Measurements from ENCODE around the gene MRGPRF. TPM values are rescaled to one million over a fixed set of nuclear protein-coding genes. Genes with fewer than 3 reads are reported as not detected.

Gene MRGPRF
- total and polyA plus RNA-seq, 2 of the 8 experiments (the other 6 are each of a cell fraction or from before 2014, with no cell fraction given): 7.5 to 11.0 TPM

- 88% methylated on average over 25 of the region's 25 CpGs; no CpG with 5 or more reads in 1 of the 2 experiments for WGBS, 2 experiments (ENCODE audit: extremely low coverage in 1 of 2, insufficient coverage in 1 of 2, insufficient read length in 1 of 2, insufficient replicate concordance in 2 of 2, low coverage in 1 of 2, low lambda C conversion rate in 2 of 2, missing lambda C conversion rate in 1 of 2)
- H3K36me3 ChIP-seq (ENCODE audit: control insufficient read depth in 2 of 4, insufficient read depth in 4 of 4, low read length in 3 of 4): peaks cover 0 to 8% (median 3%) of the 10 kb centered on the region in 4 experiments; a peak in 4 of 8 replicates
- CTCF ChIA-PET (ENCODE audit: partially characterized antibody): interaction anchor here (2.2 kb wide), 1 partner anchor 65 kb away, joined by 5 read pairs; no protein-coding TSS in a partner anchor
Measured at GRCh38 chr11:69060806-69061712, 48.0 kb upstream of the MRGPRF start.

More at GRCh38 chr11:69060806-69061712, 48.0 kb upstream of the MRGPRF start:
- H3K18ac ChIP-seq (ENCODE audit: extremely low read depth, low read length): no peak overlapping the region
- H3K9me3 ChIP-seq (ENCODE audit: insufficient read depth in 2 of 2, low read depth in 1 of 2, low read length in 1 of 2): no peaks in the 10 kb centered on the region
- no peak overlapping the region for H3K14ac ChIP-seq (ENCODE audit: insufficient read length)
- H2BK12ac ChIP-seq (ENCODE audit: low read depth, low read length): no peak overlapping the region
- POLR2A ChIA-PET (ENCODE audit: partially characterized antibody): interaction anchor here (1.3 to 1.7 kb wide), 3 partner anchors 9 to 33 kb away, joined by 3 to 4 read pairs (median 3); no protein-coding TSS in a partner anchor
- FAIRE-seq (no peak), DNase-seq (ENCODE audit: low read depth in 1 of 2, low spot score in 2 of 2) (no peak)
- H4K5ac ChIP-seq (ENCODE audit: insufficient read length, low read depth, low read length): no peak overlapping the region
- H3K79me2 ChIP-seq (ENCODE audit: control insufficient read depth in 1 of 2, insufficient read depth in 2 of 2, low read length in 2 of 2): no peaks in the 10 kb centered on the region; a peak in 1 of 4 replicates
- H3K4ac ChIP-seq (replicated peaks; ENCODE audit: insufficient read length, low read depth, low read length): no peak overlapping the region
- no peak overlapping the region for H2BK5ac ChIP-seq (ENCODE audit: low read depth, low read length)
- TF ChIP-seq RAD21 (IDR thresholded peaks at IDR 0.05 in 1 of 2, conservative IDR thresholded peaks at IDR 0.05 in 1 of 2; ENCODE audit: low read depth in 2 of 2, low read length in 2 of 2) (no peak; a peak in 1 of 4 replicates), CTCF (IDR thresholded peaks at IDR 0.05; ENCODE audit: control extremely low read depth in 1 of 3, insufficient read depth in 1 of 3, low read depth in 1 of 3, low read length in 3 of 3) (peak in 1 of 3 experiments; percentile 8; a peak in 1 of 4 replicates)
- no peak overlapping the region for H2BK120ac ChIP-seq (replicated peaks; ENCODE audit: low read depth, low read length)
- no peak overlapping the region for H4K91ac ChIP-seq (replicated peaks; ENCODE audit: insufficient read length, low read length)
- no peak overlapping the region for H3K4me2 ChIP-seq (ENCODE audit: insufficient read depth in 1 of 2, low read depth in 2 of 2, low read length in 2 of 2)
- H2AFZ ChIP-seq (ENCODE audit: low read length): no peak overlapping the region
- H3K27me3 ChIP-seq (replicated peaks in 1 of 4; ENCODE audit: control insufficient read depth in 3 of 4, extremely low read depth in 1 of 4, insufficient read depth in 3 of 4, low read length in 3 of 4): no peaks in the 10 kb centered on the region
- H3K23ac ChIP-seq (ENCODE audit: insufficient read length): no peak overlapping the region
- H3K4me1 ChIP-seq (replicated peaks in 1 of 4; ENCODE audit: control insufficient read depth in 3 of 4, insufficient read depth in 4 of 4, low read length in 3 of 4): no peaks in the 10 kb centered on the region; a peak in 1 of 7 replicates
- H3K27ac ChIP-seq (ENCODE audit: low read depth, low read length): no peak overlapping the region
- no peak overlapping the region for H2AK5ac ChIP-seq (ENCODE audit: low read depth, low read length)
- peaks cover 17% of the 10 kb centered on the region for H3K79me1 ChIP-seq (ENCODE audit: low read depth, low read length)
- no peak overlapping the region for H3K56ac ChIP-seq (replicated peaks; ENCODE audit: insufficient read length, low read depth, low read length)
- peaks cover 2 to 35% of the 10 kb centered on the region in 2 experiments for H4K20me1 ChIP-seq (replicated peaks in 1 of 2; ENCODE audit: control insufficient read depth in 1 of 2, insufficient read depth in 2 of 2, low read length in 2 of 2)
- H4K8ac ChIP-seq (ENCODE audit: extremely low read depth, insufficient read depth, low read length): no peak overlapping the region
- H3K4me3 ChIP-seq (ENCODE audit: extremely low read depth in 1 of 4, insufficient read depth in 2 of 4, low read depth in 3 of 4, low read length in 4 of 4): no peak overlapping the region
- H2BK15ac ChIP-seq (ENCODE audit: low read length): no peak overlapping the region
- H3K9ac ChIP-seq (replicated peaks in 1 of 4; ENCODE audit: extremely low read depth in 1 of 4, low read depth in 3 of 4, low read length in 3 of 4): no peak overlapping the region
- peaks cover 3% of the 10 kb centered on the region; the same call in 1 of the 2 replicates for H3K23me2 ChIP-seq (ENCODE audit: low read depth, low read length)
- H2BK20ac ChIP-seq (ENCODE audit: low read length): no peak overlapping the region

Data from H1 (cell line).